K562 (cell line): Measurements from ENCODE around the gene MRPL2. TPM values are rescaled to one million over a fixed set of nuclear protein-coding genes. Genes with fewer than 3 reads are reported as not detected.

Source experiments
- ATAC-seq: fragments of 200-7000 bp; cut with Tn5 transposase; 3 replicates; pipeline ENCODE4 v1.9.1; 2020; ENCODE audit warnings: moderate library complexity
- BruUV-seq: library from RNA; stranded (reverse); fragments of 400-500 nt; replicated peaks from 2 replicates; lab custom pipeline; 2021; lab: Mats Ljungman, UMichigan
- CTCF ChIA-PET: fragments of 300-600 bp; formaldehyde crosslinking; extraction: SDS; loops from one replicate; lab custom pipeline; 2021; ENCODE audit warnings: low intra/inter-chr PET ratio; lab: Yijun Ruan, JAX
- POLR2A ChIA-PET: fragments of 300-600, 350-650 bp; sonication (Branson Sonifier 250); formaldehyde crosslinking; extraction: SDS; loops from one replicate; lab custom pipeline; 2021; ENCODE audit warnings: antibody characterized with exemption, inconsistent platforms; lab: Yijun Ruan, JAX
- DNase-seq, 4 experiments: peaks; one replicate each; pipeline versions ENCODE4 v3.0.0 to v3.0.0-alpha.2; 2011 to 2018; ENCODE audit warnings: low spot score in 3 of 4, mixed read lengths in 3 of 4; ENCODE audit errors: extremely low read depth in 1 of 4
- FAIRE-seq: peaks from 2 replicates; lab custom pipeline; 2011; peaks lifted over from hg19 to GRCh38; lab: Jason Lieb, UNC
- H2AFZ ChIP-seq: 2 replicates; pipeline ENCODE4 v1.6.0; 2011; ENCODE audit warnings: low read depth, low read length, control low read depth, inconsistent platforms
- H3K27ac ChIP-seq: fragments of 200-600 bp; 3 replicates; pipeline ENCODE4 v1.8.0; 2011; ENCODE audit warnings: low read depth, mild to moderate bottlenecking, control low read depth, inconsistent platforms, low read length, moderate library complexity, mixed read lengths; ENCODE audit errors: extremely low read depth
- H3K27me3 ChIP-seq, 2 experiments: fragments of 300-600 bp in 1 of 2; 2 replicates in 1 of 2; 3 replicates in 1 of 2; pipeline versions ENCODE4 v1.6.0 to v1.8.0; 2011; ENCODE audit warnings: inconsistent platforms in 2 of 2, low read length in 2 of 2, mild to moderate bottlenecking in 1 of 2, mixed read lengths in 1 of 2, moderate library complexity in 1 of 2; ENCODE audit not compliant: control insufficient read depth in 2 of 2, insufficient read depth in 2 of 2
- H3K36me3 ChIP-seq: fragments of 300-600 bp; 3 replicates; pipeline ENCODE4 v1.8.0; 2011; ENCODE audit warnings: mild to moderate bottlenecking, low read length, inconsistent platforms; ENCODE audit not compliant: control insufficient read depth, insufficient read depth
- H3K4me1 ChIP-seq, 2 experiments: fragments of 200-600 bp in 1 of 2; replicated peaks in 1 of 2; 2 replicates in 1 of 2; 3 replicates in 1 of 2; pipeline versions ENCODE4 v1.5.1 to v1.8.0; 2011; ENCODE audit warnings: inconsistent platforms in 2 of 2, low read length in 2 of 2, mild to moderate bottlenecking in 1 of 2, mixed read lengths in 1 of 2, moderate library complexity in 1 of 2; ENCODE audit not compliant: control insufficient read depth in 2 of 2, insufficient read depth in 2 of 2
- H3K4me2 ChIP-seq: 2 replicates; pipeline ENCODE4 v1.6.1; 2011; ENCODE audit warnings: low read length, control low read depth, inconsistent platforms, mixed read lengths; ENCODE audit not compliant: insufficient read depth
- H3K4me3 ChIP-seq: fragments of 200-600 bp; sonication (generic), shearing (Covaris generic); 2 replicates; pipeline ENCODE4 v1.5.1; 2016; ENCODE audit warnings: control low read depth, inconsistent platforms
- H3K79me2 ChIP-seq: fragments of 200-600 bp; 3 replicates; pipeline ENCODE4 v1.8.0; 2011; ENCODE audit warnings: low read length, inconsistent platforms; ENCODE audit not compliant: control insufficient read depth, insufficient read depth
- H3K9ac ChIP-seq, 2 experiments: 2 replicates each; pipeline versions ENCODE4 v1.6.0 to v1.6.1; 2011; ENCODE audit warnings: low read depth in 2 of 2, low read length in 2 of 2, control low read depth in 1 of 2, inconsistent platforms in 1 of 2, mild to moderate bottlenecking in 1 of 2, mixed read lengths in 1 of 2; ENCODE audit not compliant: insufficient read depth in 1 of 2
- H3K9me1 ChIP-seq: one replicate; pipeline ENCODE4 v1.6.0; 2011; ENCODE audit warnings: inconsistent platforms, mild to moderate bottlenecking, low read length, moderate library complexity; ENCODE audit not compliant: control insufficient read depth, insufficient read depth
- H3K9me3 ChIP-seq: replicated peaks from 2 replicates; pipeline ENCODE4 v1.5.1; 2011; ENCODE audit warnings: low read depth, low read length, inconsistent platforms; ENCODE audit not compliant: control insufficient read depth, insufficient read depth
- H4K20me1 ChIP-seq: replicated peaks from 2 replicates; pipeline ENCODE4 v1.6.1; 2011; ENCODE audit warnings: low read length, inconsistent platforms, mixed read lengths; ENCODE audit not compliant: control insufficient read depth, insufficient read depth
- BHLHE40 ChIP-seq: IDR thresholded peaks from 2 replicates; pipeline ENCODE4 v1.6.1; 2011; ENCODE audit warnings: low read length, improper control_type of control experiment
- EP300 ChIP-seq: IDR thresholded peaks from 2 replicates; pipeline ENCODE4 v1.6.1; 2012; ENCODE audit warnings: low read length, improper control_type of control experiment
- MAFK ChIP-seq: IDR thresholded peaks from 2 replicates; pipeline ENCODE4 v1.6.1; 2011; ENCODE audit warnings: low read length, improper control_type of control experiment
- MECOM ChIP-seq: fragments of 250-450 bp; sonication (Bioruptor Pico); IDR thresholded peaks from 2 replicates; pipeline ENCODE4 v1.8.0; 2022; ENCODE audit warnings: inconsistent platforms
- NBN ChIP-seq: fragments of 450-650 bp; IDR thresholded peaks from 2 replicates; pipeline ENCODE4 v1.6.1; 2016; ENCODE audit warnings: low read depth, mild to moderate bottlenecking
- PRPF4 ChIP-seq: fragments of 200-400 bp; formaldehyde crosslinking; IDR thresholded peaks from one replicate; pipeline ENCODE4 v1.6.1; 2017; ENCODE audit warnings: low read length, low read depth, mild to moderate bottlenecking; ENCODE audit not compliant: insufficient read depth, poor library complexity, severe bottlenecking
- SAFB2 ChIP-seq: fragments of 200-400 bp; formaldehyde crosslinking; IDR thresholded peaks from 2 replicates; pipeline ENCODE4 v1.6.1; 2018; ENCODE audit warnings: borderline replicate concordance, low read length, low read depth, moderate library complexity; ENCODE audit not compliant: severe bottlenecking
- TEAD4 ChIP-seq, 2 experiments: sonication (generic) in 1 of 2; formaldehyde crosslinking in 1 of 2; IDR thresholded peaks; 2 replicates each; pipeline versions ENCODE4 v1.6.1 to v1.8.0; 2012 to 2022; ENCODE audit warnings: borderline replicate concordance in 1 of 2, inconsistent platforms in 1 of 2, low read length in 1 of 2, mild to moderate bottlenecking in 1 of 2, missing genetic modification reagents in 1 of 2
- YBX1 ChIP-seq: fragments of 450-650 bp; IDR thresholded peaks from 2 replicates; pipeline ENCODE4 v1.7.1; 2016; ENCODE audit warnings: mild to moderate bottlenecking
- ZNF41 ChIP-seq: fragments of 250-450 bp; sonication (Bioruptor Pico); conservative IDR thresholded peaks from 2 replicates; pipeline ENCODE4 v1.4.0; 2020; ENCODE audit warnings: mild to moderate bottlenecking
- WGBS: fragments of 100-300 bp; shearing (Covaris generic); methylation state at CpG from one replicate; pipeline ENCODE4 v1.1.6; 2016; ENCODE audit warnings: low coverage, mixed read lengths; ENCODE audit not compliant: insufficient coverage; ENCODE audit errors: missing lambda C conversion rate; 5-methylcytosine and 5-hydroxymethylcytosine counted together
- in situ Hi-C: fragments of 300-500 bp; cut with MboI; formaldehyde crosslinking; loops from 4 replicates; pipeline ENCODE4 v1.15.0; 2018; ENCODE audit warnings: inconsistent platforms, mixed read lengths
- intact Hi-C: fragments of 100-400 bp; cut with micrococcal nuclease; formaldehyde crosslinking; loops from 2 replicates; pipeline ENCODE4 v1.14.2; 2022
- polyA plus RNA-seq, 8 experiments: library from polyadenylated mRNA; depleted of rRNA in 4 of 8; stranded (reverse) in 5 of 8; unstranded in 3 of 8; fragments of >200 nt; fragmentation: Nextera tagmentation in 2 of 8; fragmentation: Illumina TruSeq in 1 of 8; extraction: Ambion mirVana in 2 of 8; extraction: Trizol in 1 of 8; gene quantifications; 2 replicates each; pipeline versions ENCODE4 v1.2.1 to v1.2.3, GENCODE V29; 2011 to 2014; ENCODE audit warnings: inconsistent platforms in 1 of 8, missing spikeins in 1 of 8
- total RNA-seq, 7 experiments: library from RNA; depleted of rRNA in 6 of 7; stranded (reverse); fragments of >200 nt in 6 of 7; fragmentation: Illumina TruSeq in 2 of 7; extraction: Trizol in 2 of 7; gene quantifications; 2 replicates each; pipeline versions ENCODE4 v1.2.1 to v1.2.3, GENCODE V29; 2011 to 2021; ENCODE audit warnings: low replicate concordance in 1 of 7
- TF ChIP-seq, protein P1 (sequence below), 2 experiments: fragments of 450-650 bp in 1 of 2; sonication (generic) in 1 of 2; formaldehyde crosslinking in 1 of 2; IDR thresholded peaks in 1 of 2; conservative IDR thresholded peaks in 1 of 2; 2 replicates each; pipeline versions ENCODE4 v1.6.1 to v1.8.1; 2016 to 2023; ENCODE audit warnings: mild to moderate bottlenecking in 2 of 2, moderate library complexity in 2 of 2, inconsistent platforms in 1 of 2, missing genetic modification reagents in 1 of 2
- TF ChIP-seq, protein P2 (sequence below): sonication (generic); formaldehyde crosslinking; IDR thresholded peaks from 2 replicates; pipeline ENCODE4 v1.8.0; 2022; ENCODE audit warnings: mild to moderate bottlenecking, missing genetic modification reagents
- TF ChIP-seq, protein P3 (sequence below): fragments of 450-650 bp; formaldehyde crosslinking; IDR thresholded peaks from 2 replicates; pipeline ENCODE4 v1.4.0; 2022; ENCODE audit warnings: mild to moderate bottlenecking, moderate library complexity

MRPL2 gene
- total and polyA plus RNA-seq, 9 of the 15 experiments (the other 6 are each of a cell fraction or from before 2014, with no cell fraction given), result 63.1 to 262 (median 121) TPM

DNA sequence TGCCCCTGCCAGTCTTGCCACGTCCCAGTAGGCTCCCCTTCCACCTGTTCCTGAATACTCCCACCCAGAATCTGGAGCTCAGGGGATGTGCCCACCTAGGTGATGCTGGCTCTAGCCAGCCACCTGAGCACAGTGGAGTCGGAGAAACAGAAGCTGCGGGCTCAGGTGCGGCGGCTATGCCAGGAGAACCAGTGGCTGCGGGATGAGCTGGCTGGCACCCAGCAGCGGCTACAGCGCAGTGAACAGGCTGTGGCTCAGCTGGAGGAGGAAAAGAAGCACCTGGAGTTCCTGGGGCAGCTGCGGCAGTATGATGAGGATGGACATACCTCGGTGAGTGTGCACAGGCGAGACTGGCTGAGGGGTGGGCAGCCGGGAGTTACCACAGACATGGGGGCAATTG, 3.6 kb upstream of the MRPL2 start:
- POLR2A ChIA-PET, result interaction anchor here (0.6 to 3.4 kb wide), 3 partner anchors 8 to 41 kb away, joined by 3 to 17 read pairs (median 3); partner anchors contain the start of gene CUL7
- FAIRE-seq (no peak), DNase-seq (no peak), ATAC-seq (no peak)
- H3K4me3 ChIP-seq, result no peak overlapping the region
- H3K27ac ChIP-seq, result no peak overlapping the region
- H2AFZ ChIP-seq, result no peak overlapping the region
- CTCF ChIA-PET, result no interaction called here
- H3K9me3 ChIP-seq, result no peaks in the 10 kb centered on the region
- no peak overlapping the region for H3K9ac ChIP-seq
- no peak overlapping the region for H3K4me2 ChIP-seq
- H3K27me3 ChIP-seq, result no peaks in the 10 kb centered on the region
- no peaks in the 10 kb centered on the region for H3K9me1 ChIP-seq
- WGBS, result 61% methylated on average over 12 of the region's 12 CpGs
- H3K79me2 ChIP-seq, result peaks cover 17% of the 10 kb centered on the region
- H3K36me3 ChIP-seq, result peaks cover 10% of the 10 kb centered on the region
- H4K20me1 ChIP-seq, result no peaks in the 10 kb centered on the region
- H3K4me1 ChIP-seq, result peaks cover 15 to 17% of the 10 kb centered on the region in 2 experiments
- intact Hi-C loops (no loop called here), in situ Hi-C loops (no loop called here)
- BruUV-seq, result no TSS peak
- TF ChIP-seq TEAD4 (IDR thresholded peaks at IDR 0.05; ENCODE audit: low read length) (no peak), TEAD4 (CRISPR knock-in tag; IDR thresholded peaks at IDR 0.05; ENCODE audit: borderline replicate concordance) (no peak), MAFK (no peak), ZNF41 (no peak), EP300 (no peak), YBX1 (no peak), SAFB2 (no peak), BHLHE40 (no peak), PRPF4 (no peak), NBN (no peak), MECOM (no peak)
- TF ChIP-seq, protein P1, sequence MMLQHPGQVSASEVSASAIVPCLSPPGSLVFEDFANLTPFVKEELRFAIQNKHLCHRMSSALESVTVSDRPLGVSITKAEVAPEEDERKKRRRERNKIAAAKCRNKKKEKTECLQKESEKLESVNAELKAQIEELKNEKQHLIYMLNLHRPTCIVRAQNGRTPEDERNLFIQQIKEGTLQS (IDR thresholded peaks at IDR 0.05), result no peak
- TF ChIP-seq, protein P1 (CRISPR knock-in tag; conservative IDR thresholded peaks at IDR 0.05), result no peak
- TF ChIP-seq, protein P2, sequence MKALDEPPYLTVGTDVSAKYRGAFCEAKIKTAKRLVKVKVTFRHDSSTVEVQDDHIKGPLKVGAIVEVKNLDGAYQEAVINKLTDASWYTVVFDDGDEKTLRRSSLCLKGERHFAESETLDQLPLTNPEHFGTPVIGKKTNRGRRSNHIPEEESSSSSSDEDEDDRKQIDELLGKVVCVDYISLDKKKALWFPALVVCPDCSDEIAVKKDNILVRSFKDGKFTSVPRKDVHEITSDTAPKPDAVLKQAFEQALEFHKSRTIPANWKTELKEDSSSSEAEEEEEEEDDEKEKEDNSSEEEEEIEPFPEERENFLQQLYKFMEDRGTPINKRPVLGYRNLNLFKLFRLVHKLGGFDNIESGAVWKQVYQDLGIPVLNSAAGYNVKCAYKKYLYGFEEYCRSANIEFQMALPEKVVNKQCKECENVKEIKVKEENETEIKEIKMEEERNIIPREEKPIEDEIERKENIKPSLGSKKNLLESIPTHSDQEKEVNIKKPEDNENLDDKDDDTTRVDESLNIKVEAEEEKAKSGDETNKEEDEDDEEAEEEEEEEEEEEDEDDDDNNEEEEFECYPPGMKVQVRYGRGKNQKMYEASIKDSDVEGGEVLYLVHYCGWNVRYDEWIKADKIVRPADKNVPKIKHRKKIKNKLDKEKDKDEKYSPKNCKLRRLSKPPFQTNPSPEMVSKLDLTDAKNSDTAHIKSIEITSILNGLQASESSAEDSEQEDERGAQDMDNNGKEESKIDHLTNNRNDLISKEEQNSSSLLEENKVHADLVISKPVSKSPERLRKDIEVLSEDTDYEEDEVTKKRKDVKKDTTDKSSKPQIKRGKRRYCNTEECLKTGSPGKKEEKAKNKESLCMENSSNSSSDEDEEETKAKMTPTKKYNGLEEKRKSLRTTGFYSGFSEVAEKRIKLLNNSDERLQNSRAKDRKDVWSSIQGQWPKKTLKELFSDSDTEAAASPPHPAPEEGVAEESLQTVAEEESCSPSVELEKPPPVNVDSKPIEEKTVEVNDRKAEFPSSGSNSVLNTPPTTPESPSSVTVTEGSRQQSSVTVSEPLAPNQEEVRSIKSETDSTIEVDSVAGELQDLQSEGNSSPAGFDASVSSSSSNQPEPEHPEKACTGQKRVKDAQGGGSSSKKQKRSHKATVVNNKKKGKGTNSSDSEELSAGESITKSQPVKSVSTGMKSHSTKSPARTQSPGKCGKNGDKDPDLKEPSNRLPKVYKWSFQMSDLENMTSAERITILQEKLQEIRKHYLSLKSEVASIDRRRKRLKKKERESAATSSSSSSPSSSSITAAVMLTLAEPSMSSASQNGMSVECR (CRISPR knock-in tag), result no peak
- TF ChIP-seq, protein P3, sequence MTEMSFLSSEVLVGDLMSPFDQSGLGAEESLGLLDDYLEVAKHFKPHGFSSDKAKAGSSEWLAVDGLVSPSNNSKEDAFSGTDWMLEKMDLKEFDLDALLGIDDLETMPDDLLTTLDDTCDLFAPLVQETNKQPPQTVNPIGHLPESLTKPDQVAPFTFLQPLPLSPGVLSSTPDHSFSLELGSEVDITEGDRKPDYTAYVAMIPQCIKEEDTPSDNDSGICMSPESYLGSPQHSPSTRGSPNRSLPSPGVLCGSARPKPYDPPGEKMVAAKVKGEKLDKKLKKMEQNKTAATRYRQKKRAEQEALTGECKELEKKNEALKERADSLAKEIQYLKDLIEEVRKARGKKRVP (CRISPR knock-in tag), result no peak
